Breast epithelium (tissue), 4 donors: ENCODE results near the gene SDK2. TPM values are rescaled to one million over a fixed set of nuclear protein-coding genes. Genes with fewer than 3 reads are reported as not detected.

ENCODE experiments used
- DNase-seq, 2 donors: peaks; one replicate each; pipeline ENCODE4 v3.0.0-alpha.2; 2019; ENCODE audit warnings: low spot score in 2 of 2
- H3K27ac ChIP-seq, 2 donors: fragments of 200-600 bp; sonication (generic) in 1 of 2; one replicate each; pipeline ENCODE4 v1.5.1; 2016 to 2019; ENCODE audit warnings: mild to moderate bottlenecking in 1 of 2
- H3K27me3 ChIP-seq, 2 donors: fragments of 200-600 bp; sonication (generic) in 1 of 2; one replicate each; pipeline versions ENCODE4 v1.5.1 to v1.6.0; 2017 to 2019; ENCODE audit warnings: control low read depth in 1 of 2, mild to moderate bottlenecking in 1 of 2
- H3K36me3 ChIP-seq: fragments of 200-600 bp; one replicate; pipeline ENCODE4 v1.5.1; 2019
- H3K4me1 ChIP-seq, 2 donors: fragments of 200-600 bp; sonication (generic); one replicate each; pipeline ENCODE4 v1.5.1; 2016 to 2019; ENCODE audit warnings: control low read depth in 1 of 2
- H3K4me3 ChIP-seq, 3 donors: fragments of 200-600 bp; sonication (generic); 1 replicate in 2 of 3; 2 replicates in 1 of 3; pipeline ENCODE4 v1.5.1; 2016 to 2019; ENCODE audit warnings: mild to moderate bottlenecking in 3 of 3, moderate library complexity in 2 of 3
- H3K9me3 ChIP-seq, 2 donors: fragments of 200-600 bp; sonication (generic) in 1 of 2; one replicate each; pipeline ENCODE4 v1.5.1; 2016 to 2019; ENCODE audit warnings: control low read depth in 1 of 2
- CTCF ChIP-seq, 3 donors: fragments of 450-650 bp; IDR thresholded peaks; one replicate each; pipeline ENCODE4 v1.5.1; 2016 to 2017; ENCODE audit warnings: antibody characterized with exemption in 3 of 3, mild to moderate bottlenecking in 3 of 3, moderate library complexity in 3 of 3
- POLR2A ChIP-seq: fragments of 450-650 bp; IDR thresholded peaks from one replicate; pipeline ENCODE4 v1.6.1; 2016; ENCODE audit warnings: antibody characterized with exemption, mild to moderate bottlenecking, moderate library complexity
- POLR2AphosphoS5 ChIP-seq, 3 donors: sonication (generic); formaldehyde crosslinking; IDR thresholded peaks; one replicate each; pipeline ENCODE4 v1.6.1; 2017; ENCODE audit warnings: antibody characterized with exemption in 3 of 3
- intact Hi-C: fragments of 100-400 bp; cut with DNase I; formaldehyde crosslinking; loops from one replicate; pipeline ENCODE4 v1.15.1; 2023; ENCODE audit warnings: low total_unique reads
- total RNA-seq, 3 donors: library from RNA; depleted of rRNA; stranded (reverse); fragments of >200 nt; gene quantifications; one replicate each; pipeline ENCODE4 v1.1.0, GENCODE V29; 2016

SDK2 gene
- total RNA-seq, 3 donors from 2014 or later: 0.16 to 2.9 (median 2.6) TPM

- intact Hi-C loops: no loop called here
- no peak for TF ChIP-seq POLR2AphosphoS5 (IDR thresholded peaks at IDR 0.05)
- DNase-seq: no peak
Measured at GRCh38 chr17:73516431-73516830, 127.8 kb downstream of the SDK2 start.

GRCh38 chr17:73514146-73514863 is 129.9 kb downstream of the SDK2 start:
- Histone ChIP-seq H3K27ac (no peak overlapping the region), H3K4me3 (no peak overlapping the region), H3K9me3 (no peaks in the 10 kb centered on the region), H3K36me3 (no peaks in the 10 kb centered on the region), H3K27me3 (no peaks in the 10 kb centered on the region), H3K4me1 (no peaks in the 10 kb centered on the region)
- TF ChIP-seq POLR2A: no peak
- no peak for TF ChIP-seq POLR2AphosphoS5 (IDR thresholded peaks at IDR 0.05)
- no peak for TF ChIP-seq CTCF (IDR thresholded peaks at IDR 0.05)
- no peak for DNase-seq
- intact Hi-C loops: no loop called here

More at GRCh38 chr17:73516431-73516830, 127.8 kb downstream of the SDK2 start:
- Histone ChIP-seq H3K4me1 (no peaks in the 10 kb centered on the region), H3K27ac (no peak overlapping the region), H3K9me3 (no peaks in the 10 kb centered on the region), H3K27me3 (no peaks in the 10 kb centered on the region), H3K36me3 (no peaks in the 10 kb centered on the region), H3K4me3 (no peak overlapping the region)

- Histone ChIP-seq H3K27ac (no peak overlapping the region), H3K36me3 (no peaks in the 10 kb centered on the region), H3K9me3 (no peaks in the 10 kb centered on the region), H3K4me3 (no peak overlapping the region), H3K4me1 (no peaks in the 10 kb centered on the region), H3K27me3 (no peaks in the 10 kb centered on the region)
- DNase-seq: no peak
- TF ChIP-seq POLR2A: no peak
- TF ChIP-seq POLR2AphosphoS5 (IDR thresholded peaks at IDR 0.05): no peak
- no peak for TF ChIP-seq CTCF (IDR thresholded peaks at IDR 0.05)
- intact Hi-C loops: no loop called here
Measured at GRCh38 chr17:73513426-73513825, 130.8 kb downstream of the SDK2 start.

- no peak overlapping the region for H3K27ac ChIP-seq
- H3K4me1 ChIP-seq: no peaks in the 10 kb centered on the region
- DNase-seq: no peak
- TF ChIP-seq CTCF (IDR thresholded peaks at IDR 0.05) (no peak), POLR2AphosphoS5 (IDR thresholded peaks at IDR 0.05) (no peak)
- H3K9me3 ChIP-seq: no peaks in the 10 kb centered on the region
- no peaks in the 10 kb centered on the region for H3K27me3 ChIP-seq
- no peak overlapping the region for H3K4me3 ChIP-seq
- H3K36me3 ChIP-seq: no peaks in the 10 kb centered on the region
- intact Hi-C loops: no loop called here
Measured at GRCh38 chr17:73511719-73512115, 132.5 kb downstream of the SDK2 start.

GRCh38 chr17:73510981-73511718 is 133.1 kb downstream of the SDK2 start:
- Histone ChIP-seq H3K4me3 (no peak overlapping the region), H3K27ac (no peak overlapping the region), H3K4me1 (no peaks in the 10 kb centered on the region), H3K36me3 (no peaks in the 10 kb centered on the region), H3K9me3 (no peaks in the 10 kb centered on the region), H3K27me3 (no peaks in the 10 kb centered on the region)
- no peak for DNase-seq
- TF ChIP-seq POLR2A: no peak
- no peak for TF ChIP-seq POLR2AphosphoS5 (IDR thresholded peaks at IDR 0.05)
- no peak for TF ChIP-seq CTCF (IDR thresholded peaks at IDR 0.05)
- intact Hi-C loops: no loop called here
